Astrocyte of the hippocampus (primary cell): ENCODE data around the gene SPACA7.
"Not testable (repeated sequence)": the region's sequence is repeated elsewhere in the genome, so short reads cannot be mapped to it uniquely, and the experiment has no call there.

Source experiments
- DNase-seq: peaks from one replicate; pipeline ENCODE4 v3.0.0; 2011; ENCODE audit warnings: low read depth, low spot score

SPACA7 gene

DNA sequence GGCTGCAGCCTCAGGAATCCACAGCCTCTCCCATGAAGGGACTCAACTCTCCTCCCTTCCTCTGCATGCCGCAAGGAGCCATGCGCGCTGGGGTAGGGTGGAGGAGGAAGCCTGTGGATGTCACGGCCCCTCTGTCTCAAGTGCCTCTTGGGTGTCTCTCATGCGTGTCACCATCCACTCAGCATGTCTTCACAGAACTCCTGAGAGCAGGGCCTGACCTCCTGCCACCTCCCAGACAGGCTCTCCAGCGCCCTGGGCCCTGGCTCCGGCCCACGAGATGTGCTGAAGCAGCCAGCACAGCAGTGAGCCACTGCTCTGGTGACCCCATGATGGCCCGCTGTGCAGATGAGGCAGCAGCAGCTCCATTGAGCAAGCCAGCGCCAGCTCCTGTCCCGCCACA is 25.9 kb upstream of the SPACA7 start:
- no peak for DNase-seq

- DNase-seq = no peak
Measured at GRCh38 chr13:112351825-112352224, 24.3 kb upstream of the SPACA7 start.

DNA sequence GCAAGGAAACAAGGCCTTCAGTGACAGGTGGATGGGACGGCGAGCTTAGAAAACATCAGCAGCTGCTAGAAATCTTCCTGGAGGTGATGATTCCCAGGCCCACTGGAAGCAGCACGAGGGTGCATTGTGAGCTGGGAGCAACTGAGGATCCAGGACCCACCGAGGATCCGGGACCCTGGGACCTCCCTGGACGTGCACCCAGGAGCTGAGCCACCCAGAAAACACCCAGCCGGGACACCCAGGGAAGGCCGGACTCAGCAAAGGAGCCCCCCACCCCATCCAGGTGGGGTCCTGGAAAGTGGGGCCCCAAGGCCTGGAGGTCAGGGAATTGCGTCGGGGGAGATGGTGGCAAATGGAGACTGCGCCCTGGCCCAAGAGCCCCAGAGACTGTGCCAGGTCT is 22.3 kb upstream of the SPACA7 start:
- no peak for DNase-seq

- DNase-seq = no peak
Measured at GRCh38 chr13:112354330-112355273, 21.6 kb upstream of the SPACA7 start.

DNA sequence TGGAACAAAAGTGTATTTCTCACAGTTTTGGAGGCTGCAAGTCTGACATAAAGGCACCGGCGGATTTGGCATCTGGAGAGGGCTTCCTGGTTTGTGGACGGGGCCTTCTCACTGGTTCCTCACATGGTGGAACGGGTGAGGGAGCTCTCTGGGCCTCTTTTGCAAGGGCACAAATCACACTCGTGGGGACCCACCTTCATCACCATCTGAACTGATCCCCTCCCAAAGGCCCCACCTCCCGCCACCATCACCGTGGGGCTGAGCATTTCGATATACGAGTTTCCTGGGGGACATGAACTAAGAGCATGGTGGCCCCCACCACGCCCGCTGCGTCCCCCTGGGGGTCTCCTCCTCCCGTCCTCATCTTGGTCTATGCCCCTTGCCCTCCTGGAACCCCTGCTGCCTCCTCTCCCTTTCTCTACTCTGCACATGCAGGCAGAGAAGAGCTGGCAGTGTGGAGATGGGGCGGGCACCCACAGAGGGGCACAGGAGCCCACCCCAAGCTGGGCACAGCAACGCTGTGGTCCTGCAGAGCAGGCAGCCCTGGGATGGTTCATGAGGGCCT is 20.8 kb upstream of the SPACA7 start:
- no peak for DNase-seq

- DNase-seq = no peak
Measured at GRCh38 chr13:112356190-112356589, 20.0 kb upstream of the SPACA7 start.

- DNase-seq = no peak
Measured at GRCh38 chr13:112358156-112358555, 18.0 kb upstream of the SPACA7 start.

- no peak for DNase-seq
Measured at GRCh38 chr13:112362021-112362420, 14.1 kb upstream of the SPACA7 start.

DNA sequence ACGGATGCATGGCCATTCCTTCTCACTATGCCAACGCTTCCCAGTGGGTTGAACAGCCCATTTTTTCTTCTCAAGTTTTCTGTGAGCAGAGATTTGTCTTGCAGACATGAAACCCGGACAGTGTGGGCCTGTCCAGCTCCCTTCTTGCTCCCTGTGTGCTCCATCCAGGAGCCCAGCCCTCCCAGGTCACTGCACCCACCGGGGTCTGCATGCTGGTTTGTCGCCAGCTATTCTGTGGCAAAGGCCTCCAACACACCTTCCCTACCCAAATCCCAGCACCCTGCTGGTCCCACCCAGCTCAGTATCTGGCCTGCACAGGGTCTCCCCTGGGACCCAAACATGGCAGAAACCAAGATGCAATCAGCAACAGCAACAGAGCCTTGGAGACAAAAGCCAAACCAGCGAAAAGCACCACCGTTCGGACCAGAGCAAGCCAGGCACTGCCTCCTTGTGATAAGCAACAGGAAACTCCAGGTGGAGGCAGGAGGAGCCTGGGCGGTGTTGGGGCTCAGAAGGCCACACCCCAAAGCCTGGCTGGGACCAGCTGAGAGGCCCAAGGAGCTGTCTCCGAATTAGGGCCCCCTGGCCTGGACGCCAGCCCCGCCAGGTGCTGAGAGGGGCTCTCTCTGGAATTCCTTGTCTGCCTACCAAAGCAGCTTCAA is 12.2 kb upstream of the SPACA7 start:
- no peak for DNase-seq

DNA sequence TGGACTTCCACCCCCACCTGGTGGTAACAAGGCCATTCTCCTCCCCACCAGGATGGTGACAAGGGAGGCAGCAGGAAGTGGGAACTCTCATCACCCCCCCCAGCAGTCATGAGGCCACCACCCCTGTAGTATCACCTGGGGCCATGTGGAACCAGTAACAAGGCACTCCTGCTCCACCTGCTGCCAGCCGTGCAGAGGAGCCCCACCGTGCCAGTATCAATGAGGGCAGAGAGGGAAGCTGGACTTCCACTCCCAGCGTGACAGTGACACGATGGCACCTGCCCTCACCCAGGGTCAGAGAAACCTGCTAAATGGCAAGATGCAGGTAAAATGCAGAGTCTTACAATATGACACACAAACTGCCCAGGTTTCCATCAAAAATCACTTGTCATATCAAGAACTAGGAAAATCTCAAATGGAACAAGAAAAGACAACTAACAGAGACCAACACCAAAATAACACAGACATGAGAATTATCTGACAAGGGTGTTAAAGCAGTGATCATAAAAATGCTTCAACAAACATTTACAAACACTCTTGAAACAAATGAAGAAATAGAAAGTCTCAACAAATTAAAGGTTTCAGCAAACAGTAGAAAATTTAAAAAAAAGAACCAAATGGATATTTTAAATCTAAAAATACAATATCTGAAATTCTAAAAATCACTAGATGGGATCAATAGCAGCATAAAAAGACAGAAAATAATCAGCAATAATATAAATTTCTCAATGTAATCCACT is 9.1 kb upstream of the SPACA7 start:
- no peak for DNase-seq

GRCh38 chr13:112368883-112369282 is 7.3 kb upstream of the SPACA7 start:
- DNase-seq = no peak

DNA sequence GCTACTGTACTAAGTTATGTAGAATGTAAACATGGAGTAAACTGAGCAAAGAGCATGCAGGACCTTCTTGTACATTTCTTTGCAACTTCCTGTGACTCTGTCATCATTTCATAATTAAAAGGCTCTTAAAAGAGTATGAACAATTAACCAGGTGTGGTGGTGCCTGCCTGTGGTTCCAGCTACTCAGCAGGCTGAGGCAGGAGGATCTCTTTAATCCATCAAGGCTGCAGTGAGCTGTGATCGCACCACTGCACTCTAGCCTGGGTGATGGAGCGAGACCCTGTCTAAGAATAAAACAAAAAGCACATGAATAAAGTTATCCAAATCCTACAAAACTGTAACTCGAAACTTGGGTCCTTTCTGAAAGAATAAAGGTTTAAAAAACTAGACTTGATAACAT is 5.8 kb upstream of the SPACA7 start:
- no peak for DNase-seq

DNA sequence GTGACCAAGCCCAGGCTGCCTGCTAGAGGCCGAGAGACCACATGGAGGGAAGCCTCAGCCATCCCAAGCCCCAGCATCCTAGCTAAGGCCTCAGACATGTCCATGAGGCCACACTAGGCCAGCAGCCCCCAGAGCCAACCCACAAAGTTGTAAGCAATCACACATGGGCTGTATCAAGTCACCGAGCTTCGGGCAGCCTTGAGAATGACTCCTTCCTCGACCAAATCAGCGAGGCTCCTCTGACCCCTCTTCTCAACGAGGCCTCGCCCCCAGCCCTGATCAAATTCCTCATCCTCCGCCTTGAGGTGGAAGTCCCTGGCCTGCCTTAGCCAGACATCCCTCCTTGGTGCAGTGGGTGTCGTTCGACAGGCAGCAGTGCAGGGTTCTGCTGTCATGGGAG is 1.9 kb upstream of the SPACA7 start:
- no peak for DNase-seq

GRCh38 chr13:112391746-112392145 is 15.6 kb downstream of the SPACA7 start:
- DNase-seq = no peak

DNA sequence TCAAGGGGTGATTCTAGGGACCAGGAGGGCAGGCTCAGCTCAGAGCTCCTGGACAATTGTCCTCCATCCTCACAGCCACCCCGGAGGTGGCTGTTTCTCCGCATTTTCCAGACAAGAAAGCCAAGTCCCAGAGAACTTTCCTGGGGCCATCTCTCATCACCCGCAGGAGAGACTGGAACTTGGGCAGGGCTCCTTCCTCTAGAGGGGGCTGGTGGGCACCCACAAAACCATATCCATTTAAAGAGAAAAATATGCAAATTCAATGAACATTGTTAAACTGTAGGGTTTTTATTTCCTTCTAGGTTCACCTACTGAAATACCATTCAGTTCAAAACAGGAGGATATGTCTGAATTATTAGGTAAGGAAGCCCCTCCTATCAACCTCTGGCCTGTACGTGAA is 16.6 kb downstream of the SPACA7 start:
- DNase-seq = no peak

GRCh38 chr13:112395022-112395421 is 18.9 kb downstream of the SPACA7 start:
- peak; percentile 5 for DNase-seq

DNA sequence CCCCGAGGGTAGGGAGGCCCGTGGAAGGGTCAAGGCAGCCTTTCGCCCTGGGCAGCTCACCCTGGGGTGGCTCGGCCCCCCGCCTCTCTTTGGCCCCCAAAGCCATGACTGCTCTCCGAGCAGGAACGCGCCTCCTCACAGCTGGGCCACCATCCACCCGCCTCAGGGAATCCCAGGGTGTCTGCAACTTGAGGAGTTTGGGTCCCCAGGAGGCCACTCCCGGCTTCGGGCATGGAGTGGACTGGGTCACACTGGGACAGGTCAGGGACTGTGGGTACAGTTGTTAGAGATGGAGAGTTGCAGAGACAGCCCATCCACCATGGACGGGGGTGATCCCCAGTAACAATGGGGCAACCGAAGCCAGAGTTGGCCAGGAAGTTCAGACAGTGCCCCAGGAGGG is 19.8 kb downstream of the SPACA7 start:
- not testable (repeated sequence) for DNase-seq

DNA sequence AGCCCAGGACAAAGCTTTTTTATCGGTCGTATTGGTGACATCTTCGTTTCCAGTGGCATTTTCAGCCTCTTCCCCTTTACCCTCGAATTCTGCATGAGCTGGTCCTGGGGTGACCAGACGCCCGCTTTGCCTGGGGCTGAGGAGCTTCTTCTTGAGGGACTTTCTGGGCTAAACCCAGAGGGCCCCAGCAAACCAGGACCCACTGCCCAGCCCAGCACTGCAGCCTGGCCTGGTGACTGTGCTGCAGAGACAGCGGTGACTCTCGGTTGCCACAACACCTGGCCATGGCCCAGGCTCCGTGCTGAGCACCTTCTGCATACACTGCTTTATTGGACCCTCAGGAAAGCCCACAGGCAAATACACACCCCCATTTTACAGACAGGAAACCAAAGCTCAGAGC is 21.0 kb downstream of the SPACA7 start:
- no peak for DNase-seq

GRCh38 chr13:112398347-112398746 is 22.2 kb downstream of the SPACA7 start:
- DNase-seq = not testable (repeated sequence)

- DNase-seq = not testable (repeated sequence)
Measured at GRCh38 chr13:112409828-112410227, 33.7 kb downstream of the SPACA7 start.

GRCh38 chr13:112416647-112417046 is 40.5 kb downstream of the SPACA7 start:
- no peak for DNase-seq

DNA sequence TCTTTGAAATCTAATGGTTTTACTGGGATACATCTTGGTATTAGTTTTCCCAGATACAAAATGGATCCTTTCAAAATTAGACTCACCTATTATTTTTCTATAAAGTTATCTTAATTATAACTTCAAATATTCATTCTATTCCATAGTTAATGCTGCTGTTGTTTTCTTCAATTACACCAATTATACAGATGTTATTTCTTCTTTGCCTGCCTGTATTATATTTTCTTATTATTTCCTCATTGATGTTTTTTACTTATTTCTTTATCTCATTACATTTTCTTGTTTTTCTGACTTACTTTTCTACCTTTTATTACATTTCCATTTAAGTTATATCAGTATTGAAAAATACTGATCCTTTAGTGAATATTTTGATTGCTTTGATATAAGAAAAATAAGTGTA is 40.9 kb downstream of the SPACA7 start:
- DNase-seq = no peak
